GM12872 (cell line): ENCODE measurements around the gene TIGAR.

Source experiments
- TF ChIP-seq, protein P1 (sequence below): IDR thresholded peaks from 3 replicates; pipeline ENCODE4 v1.5.1; 2011; ENCODE audit warnings: low read depth, mild to moderate bottlenecking, low read length, moderate library complexity; ENCODE audit not compliant: insufficient read depth

TIGAR gene

DNA sequence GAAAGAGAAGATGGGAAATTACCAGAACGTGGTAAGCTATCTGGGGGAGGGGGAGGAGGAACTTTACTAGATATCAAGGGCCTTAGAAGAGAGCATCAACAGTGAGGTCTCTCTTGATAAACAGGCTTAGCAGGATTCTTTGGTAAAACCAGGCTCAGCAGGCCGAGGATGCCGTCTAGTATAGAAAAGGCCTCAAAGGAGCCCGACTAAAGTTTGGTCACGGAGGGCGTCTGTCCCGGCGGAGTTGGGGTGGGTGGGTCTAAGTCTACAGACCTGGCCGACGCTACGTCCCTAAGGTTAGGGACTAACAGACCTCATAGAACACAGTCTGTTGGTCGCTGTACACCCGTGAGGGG lies 538 bp upstream of the TIGAR start:
- TF ChIP-seq, protein P1, sequence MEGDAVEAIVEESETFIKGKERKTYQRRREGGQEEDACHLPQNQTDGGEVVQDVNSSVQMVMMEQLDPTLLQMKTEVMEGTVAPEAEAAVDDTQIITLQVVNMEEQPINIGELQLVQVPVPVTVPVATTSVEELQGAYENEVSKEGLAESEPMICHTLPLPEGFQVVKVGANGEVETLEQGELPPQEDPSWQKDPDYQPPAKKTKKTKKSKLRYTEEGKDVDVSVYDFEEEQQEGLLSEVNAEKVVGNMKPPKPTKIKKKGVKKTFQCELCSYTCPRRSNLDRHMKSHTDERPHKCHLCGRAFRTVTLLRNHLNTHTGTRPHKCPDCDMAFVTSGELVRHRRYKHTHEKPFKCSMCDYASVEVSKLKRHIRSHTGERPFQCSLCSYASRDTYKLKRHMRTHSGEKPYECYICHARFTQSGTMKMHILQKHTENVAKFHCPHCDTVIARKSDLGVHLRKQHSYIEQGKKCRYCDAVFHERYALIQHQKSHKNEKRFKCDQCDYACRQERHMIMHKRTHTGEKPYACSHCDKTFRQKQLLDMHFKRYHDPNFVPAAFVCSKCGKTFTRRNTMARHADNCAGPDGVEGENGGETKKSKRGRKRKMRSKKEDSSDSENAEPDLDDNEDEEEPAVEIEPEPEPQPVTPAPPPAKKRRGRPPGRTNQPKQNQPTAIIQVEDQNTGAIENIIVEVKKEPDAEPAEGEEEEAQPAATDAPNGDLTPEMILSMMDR, result no peak

DNA sequence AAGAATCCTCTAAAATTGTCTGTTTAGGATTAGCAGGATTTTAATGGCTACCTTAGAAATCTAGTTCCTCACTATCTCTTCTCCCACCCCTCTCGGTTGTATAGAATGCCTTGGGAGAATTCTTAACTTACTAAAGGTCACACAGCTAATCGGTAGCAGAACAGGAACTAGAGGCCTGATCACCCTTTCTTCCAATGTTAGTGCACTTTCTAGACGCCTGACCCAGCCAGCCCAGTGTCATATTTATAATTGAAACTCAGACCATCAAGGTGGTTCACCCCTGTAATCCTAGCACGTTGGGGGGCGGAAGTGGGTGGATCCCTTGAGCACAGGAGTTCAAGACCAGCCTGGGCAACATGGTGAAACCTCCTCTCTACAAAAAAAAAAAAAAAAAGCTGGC lies 1.7 kb downstream of the TIGAR start:
- TF ChIP-seq, protein P1, result no peak

DNA sequence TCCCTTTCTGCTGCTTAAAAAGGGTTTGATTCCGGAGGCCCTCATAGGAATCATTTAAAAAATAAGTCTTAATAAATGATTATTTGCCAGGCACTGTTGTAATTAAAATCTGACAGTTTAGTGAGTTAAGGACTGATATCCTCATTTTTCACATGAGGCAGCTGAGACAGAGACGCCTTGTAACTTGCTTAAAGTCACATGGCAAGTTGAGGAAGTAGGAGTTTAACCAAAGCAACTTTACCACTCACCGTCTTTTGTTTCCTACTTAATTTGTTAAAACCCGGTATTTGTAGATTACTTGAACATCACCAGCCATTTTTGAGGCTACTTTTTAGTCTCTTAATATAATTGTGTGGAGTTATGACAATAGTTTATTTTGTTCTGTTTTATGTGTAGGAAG lies 2.4 kb downstream of the TIGAR start:
- TF ChIP-seq, protein P1, result no peak

DNA sequence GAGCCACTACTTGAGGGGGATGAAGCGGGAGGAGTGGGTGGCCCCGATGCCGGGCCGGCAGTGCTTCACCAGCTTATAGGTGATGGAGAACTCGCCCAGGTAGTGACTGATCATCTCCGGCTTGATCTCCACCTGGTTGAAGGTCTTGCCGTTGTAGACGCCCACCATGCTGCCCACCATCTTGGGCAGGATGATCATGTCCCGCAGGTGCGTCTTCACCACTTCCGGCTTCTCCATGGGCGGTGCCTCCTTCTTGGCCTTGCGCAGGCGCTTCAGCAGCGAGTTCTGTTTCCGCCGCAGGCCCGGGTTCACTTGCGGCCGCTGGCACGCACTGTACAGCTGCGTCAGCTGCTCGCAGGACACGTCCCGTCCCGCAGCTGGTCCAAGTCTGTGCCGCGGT lies 3.4 kb downstream of the TIGAR start:
- TF ChIP-seq, protein P1, result no peak

DNA sequence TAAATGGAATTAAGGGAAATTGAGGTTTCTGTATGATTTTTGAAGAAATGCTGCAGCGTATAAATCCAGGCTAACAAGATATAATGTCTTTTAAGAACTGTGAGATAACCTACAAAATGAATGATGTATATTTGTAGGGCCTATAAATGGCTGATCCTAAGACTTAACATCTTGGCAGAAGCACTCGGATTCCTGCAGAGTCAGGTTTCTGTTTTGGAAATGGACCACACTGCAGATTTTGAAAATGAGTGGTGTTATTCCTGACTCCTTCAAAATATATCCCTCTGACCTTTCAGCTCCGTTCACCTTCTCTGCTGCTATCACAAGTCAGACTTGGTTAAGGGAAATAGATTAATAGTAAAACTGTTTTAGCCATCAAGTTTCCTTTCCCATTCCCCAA lies 5.0 kb downstream of the TIGAR start:
- TF ChIP-seq, protein P1, result no peak

DNA sequence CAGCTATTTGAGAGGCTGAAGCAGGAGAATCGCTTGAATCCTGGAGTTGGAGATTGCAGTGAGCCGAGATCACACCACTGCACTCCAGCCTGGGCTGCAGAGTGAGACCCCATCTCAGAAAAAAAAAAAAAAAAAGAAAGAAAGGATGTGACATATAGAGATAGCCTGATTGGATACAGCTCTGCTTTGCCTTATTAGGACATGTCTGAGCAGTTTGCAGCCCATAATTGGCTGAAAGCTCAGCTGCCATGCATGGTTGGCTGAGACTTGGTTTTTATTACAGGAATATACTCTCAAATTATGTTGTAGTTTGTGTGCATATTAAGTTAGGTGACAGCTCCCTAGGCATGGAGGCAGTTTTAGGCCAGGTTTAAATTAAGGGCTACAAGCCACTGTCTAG lies 6.3 kb downstream of the TIGAR start:
- TF ChIP-seq, protein P1, result no peak

DNA sequence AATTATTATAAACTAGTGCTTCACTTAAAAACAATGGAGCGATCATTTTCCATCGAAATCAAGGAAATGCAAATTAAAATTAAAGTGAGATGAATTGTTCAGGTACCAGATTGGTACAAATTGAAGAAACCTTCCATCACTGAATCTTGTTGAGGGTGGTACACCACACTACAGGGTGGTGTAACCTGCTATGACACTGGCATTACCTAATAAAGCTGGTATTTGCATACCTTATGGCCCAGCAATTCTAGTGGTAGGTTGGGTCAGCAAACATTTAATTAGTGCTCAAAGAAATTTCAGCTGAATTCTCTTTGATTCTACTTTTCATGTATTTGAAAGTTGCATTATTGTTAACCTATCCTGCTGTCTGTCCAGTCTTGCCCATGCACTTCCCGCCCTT lies 9.2 kb downstream of the TIGAR start:
- TF ChIP-seq, protein P1, result no peak

DNA sequence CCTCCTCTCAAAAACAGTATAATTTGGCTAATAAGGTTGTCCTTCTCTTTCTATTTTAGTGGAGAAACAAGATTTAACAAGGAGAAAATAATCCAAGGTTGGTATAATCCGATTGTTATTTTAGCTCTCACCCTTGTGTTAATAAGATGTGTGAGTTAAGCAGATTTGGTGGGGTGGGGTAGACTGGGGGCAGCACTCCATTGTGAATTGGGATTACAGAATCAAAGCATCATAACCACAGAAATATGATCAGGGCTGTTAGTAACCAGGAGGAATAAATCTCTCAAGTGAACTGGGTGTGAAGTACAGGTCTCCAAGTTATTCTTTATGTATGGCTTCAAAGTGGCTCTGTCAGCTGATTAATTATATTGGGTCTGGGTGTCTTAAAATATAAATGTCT lies 10.2 kb downstream of the TIGAR start:
- TF ChIP-seq, protein P1, result no peak
